HepG2 (cell line): ENCODE measurements around the gene VRK2. TPM values are rescaled to one million over a fixed set of nuclear protein-coding genes. Genes with fewer than 3 reads are reported as not detected.

ENCODE experiments used
- ATAC-seq: fragments of 200-7000 bp; cut with Tn5 transposase; 3 replicates; pipeline ENCODE4 v1.9.1; 2020; ENCODE audit warnings: mild to moderate bottlenecking, moderate library complexity
- BruUV-seq: library from RNA; stranded (reverse); fragments of 400-500 nt; replicated peaks from 2 replicates; lab custom pipeline; 2021; lab: Mats Ljungman, UMichigan
- CTCF ChIA-PET: fragments of 300-600 bp; formaldehyde crosslinking; extraction: SDS; loops from one replicate; lab custom pipeline; 2021; ENCODE audit warnings: low total read pairs, inconsistent platforms, low intra/inter-chr PET ratio; lab: Yijun Ruan, JAX
- POLR2A ChIA-PET: fragments of 350-600 bp; sonication (Branson Sonifier 250); formaldehyde crosslinking; loops from one replicate; lab custom pipeline; 2020; ENCODE audit warnings: antibody characterized with exemption, inconsistent platforms; lab: Yijun Ruan, JAX
- DNase-seq: peaks from one replicate; pipeline ENCODE4 v3.0.0-alpha.2; 2015; ENCODE audit warnings: low spot score
- FAIRE-seq: peaks from 3 replicates; lab custom pipeline; 2011; peaks lifted over from hg19 to GRCh38; lab: Jason Lieb, UNC
- H2AFZ ChIP-seq: one replicate; pipeline ENCODE4 v1.6.1; 2011; ENCODE audit warnings: low read length, inconsistent platforms
- H3K27ac ChIP-seq: fragments of 300-600 bp; 3 replicates; pipeline ENCODE4 v1.8.0; 2011; ENCODE audit warnings: mixed run types, mild to moderate bottlenecking, mixed read lengths, low read length, inconsistent platforms; ENCODE audit not compliant: insufficient read depth; ENCODE audit errors: extremely low read length
- H3K27me3 ChIP-seq, 2 experiments: fragments of 200-600 bp in 1 of 2; 2 replicates in 1 of 2; 3 replicates in 1 of 2; pipeline versions ENCODE4 v1.6.0 to v1.8.0; 2011; ENCODE audit warnings: low read length in 2 of 2, mild to moderate bottlenecking in 2 of 2, moderate library complexity in 2 of 2, inconsistent platforms in 1 of 2; ENCODE audit not compliant: insufficient read depth in 2 of 2, control insufficient read depth in 1 of 2
- H3K36me3 ChIP-seq, 2 experiments: fragments of 200-600 bp in 1 of 2; replicated peaks in 1 of 2; 2 replicates in 1 of 2; 3 replicates in 1 of 2; pipeline versions ENCODE4 v1.5.1 to v1.8.0; 2011; ENCODE audit warnings: low read length in 2 of 2, inconsistent platforms in 1 of 2; ENCODE audit not compliant: insufficient read depth in 2 of 2, control insufficient read depth in 1 of 2
- H3K4me1 ChIP-seq: 2 replicates; pipeline ENCODE4 v1.5.1; 2012; ENCODE audit warnings: low read length, inconsistent platforms; ENCODE audit not compliant: insufficient read depth
- H3K4me2 ChIP-seq: 2 replicates; pipeline ENCODE4 v1.6.0; 2011; ENCODE audit warnings: low read depth, low read length, inconsistent platforms
- H3K4me3 ChIP-seq, 3 experiments: fragments of 200-600 bp in 1 of 3; sonication (generic), shearing (Covaris generic) in 1 of 3; replicated peaks in 1 of 3; 2 replicates each; pipeline ENCODE4 v1.5.1; 2011 to 2016; ENCODE audit warnings: low read length in 3 of 3, inconsistent platforms in 2 of 3, low read depth in 2 of 3, mild to moderate bottlenecking in 2 of 3, control low read depth in 1 of 3, mixed read lengths in 1 of 3; ENCODE audit not compliant: insufficient read depth in 1 of 3
- H3K79me2 ChIP-seq: one replicate; pipeline ENCODE4 v1.6.1; 2011; ENCODE audit warnings: low read length, inconsistent platforms; ENCODE audit not compliant: insufficient read depth
- H3K9ac ChIP-seq: 2 replicates; pipeline ENCODE4 v1.6.0; 2011; ENCODE audit warnings: mild to moderate bottlenecking, low read depth, low read length, inconsistent platforms; ENCODE audit not compliant: insufficient read depth
- H3K9me3 ChIP-seq: 2 replicates; pipeline ENCODE4 v1.5.1; 2012; ENCODE audit warnings: mild to moderate bottlenecking, low read length
- H4K20me1 ChIP-seq: 2 replicates; pipeline ENCODE4 v1.6.0; 2011; ENCODE audit warnings: inconsistent platforms, mild to moderate bottlenecking, low read length, moderate library complexity; ENCODE audit not compliant: insufficient read depth
- CBFB ChIP-seq: sonication (generic); formaldehyde crosslinking; IDR thresholded peaks from 2 replicates; pipeline ENCODE4 v1.4.0; 2020; ENCODE audit warnings: missing genetic modification reagents
- DDIT3 ChIP-seq: sonication (generic); formaldehyde crosslinking; IDR thresholded peaks from 2 replicates; pipeline ENCODE4 v1.4.0; 2020; ENCODE audit warnings: mild to moderate bottlenecking, missing genetic modification reagents
- FOXA3 ChIP-seq: IDR thresholded peaks from 2 replicates; pipeline ENCODE4 v1.6.1; 2016; ENCODE audit warnings: missing genetic modification reagents, missing compliant biosample characterization
- JUN ChIP-seq: sonication (generic); formaldehyde crosslinking; IDR thresholded peaks from 2 replicates; pipeline ENCODE4 v1.4.0; 2020; ENCODE audit warnings: mild to moderate bottlenecking, missing genetic modification reagents
- NFE2L2 ChIP-seq: fragments of 150-350 bp; IDR thresholded peaks from 2 replicates; pipeline ENCODE4 v1.6.1; 2014; ENCODE audit warnings: low read length
- RXRB ChIP-seq: IDR thresholded peaks from 2 replicates; pipeline ENCODE4 v1.6.1; 2016; ENCODE audit warnings: borderline replicate concordance, missing genetic modification reagents, missing compliant biosample characterization
- ZBTB40 ChIP-seq, 2 experiments: fragments of 450-650 bp in 1 of 2; sonication (generic) in 1 of 2; formaldehyde crosslinking in 1 of 2; IDR thresholded peaks; 2 replicates each; pipeline versions ENCODE4 v1.6.1 to v1.8.0; 2016 to 2022; ENCODE audit warnings: antibody characterized with exemption in 1 of 2, mild to moderate bottlenecking in 1 of 2, missing genetic modification reagents in 1 of 2
- ZFP82 ChIP-seq: sonication (generic); formaldehyde crosslinking; IDR thresholded peaks from 2 replicates; pipeline ENCODE4 v1.5.1; 2020; ENCODE audit warnings: mild to moderate bottlenecking, missing genetic modification reagents, borderline replicate concordance
- ZNF543 ChIP-seq: sonication (generic); formaldehyde crosslinking; IDR thresholded peaks from 2 replicates; pipeline ENCODE4 v1.4.0; 2020; ENCODE audit warnings: mild to moderate bottlenecking, missing genetic modification reagents
- ZNF687 ChIP-seq: sonication (generic); formaldehyde crosslinking; IDR thresholded peaks from 2 replicates; pipeline ENCODE4 v1.5.1; 2020; ENCODE audit warnings: mild to moderate bottlenecking, missing genetic modification reagents, moderate library complexity
- ZSCAN31 ChIP-seq: sonication (generic); formaldehyde crosslinking; IDR thresholded peaks from 2 replicates; pipeline ENCODE4 v1.5.0; 2020; ENCODE audit warnings: low read depth, mild to moderate bottlenecking, missing genetic modification reagents
- WGBS: methylation state at CpG from one replicate; pipeline ENCODE4 v1.1.6; 2017; ENCODE audit warnings: low lambda C conversion rate; 5-methylcytosine and 5-hydroxymethylcytosine counted together
- in situ Hi-C: cut with HindIII; loops from 2 replicates; pipeline ENCODE4 v1.10.0; 2017; ENCODE audit warnings: low pct_unique_long_range_greater_than_20kb; ENCODE audit not compliant: extremely low pct_ligation_motif_present
- intact Hi-C: fragments of 100-400 bp; cut with micrococcal nuclease; formaldehyde crosslinking; loops from one replicate; pipeline ENCODE4 v1.10.0; 2022; ENCODE audit not compliant: unreplicated experiment
- polyA plus RNA-seq, 8 experiments: library from polyadenylated mRNA; depleted of rRNA in 3 of 8; stranded (reverse) in 7 of 8; unstranded in 1 of 8; fragments of >200 nt; fragmentation: Illumina TruSeq in 4 of 8; extraction: Trizol in 4 of 8; gene quantifications; 2 replicates each; pipeline versions ENCODE4 v1.2.1 to v1.2.3, GENCODE V29; 2011 to 2016; ENCODE audit warnings: low read depth in 4 of 8, missing spikeins in 1 of 8, mixed read lengths in 1 of 8; ENCODE audit not compliant: insufficient read depth in 1 of 8
- total RNA-seq, 5 experiments: library from RNA; depleted of rRNA; stranded (reverse); fragments of >200 nt; fragmentation: Illumina TruSeq; extraction: Trizol; gene quantifications; 2 replicates each; pipeline ENCODE4 v1.2.3, GENCODE V29; 2016; ENCODE audit warnings: low read depth in 1 of 5

VRK2 gene
- total and polyA plus RNA-seq, 2 of the 13 experiments (the other 11 are each of a cell fraction or from before 2014, with no cell fraction given), result 13.3 to 29.1 TPM

GRCh38 chr2:58122040-58122439, 75.4 kb downstream of the VRK2 start:
- in situ Hi-C loops, result no loop called here
- intact Hi-C loops, result no loop called here
- ATAC-seq, result no peak
- TF ChIP-seq NFE2L2 (no peak), CBFB (CRISPR knock-in tag) (no peak), JUN (CRISPR knock-in tag) (no peak), ZSCAN31 (no peak), DDIT3 (no peak), ZNF687 (no peak), RXRB (CRISPR knock-in tag) (no peak), FOXA3 (CRISPR knock-in tag) (no peak), ZFP82 (CRISPR knock-in tag) (no peak), ZNF543 (CRISPR knock-in tag) (no peak), ZBTB40 (IDR thresholded peaks at IDR 0.05) (no peak), ZBTB40 (CRISPR knock-in tag; IDR thresholded peaks at IDR 0.05) (no peak)

More at GRCh38 chr2:58122040-58122439, 75.4 kb downstream of the VRK2 start:
- CTCF ChIA-PET, result no interaction called here
- POLR2A ChIA-PET, result no interaction called here
- Histone ChIP-seq H3K27me3 (no peaks in the 10 kb centered on the region), H2AFZ (no peak overlapping the region), H3K27ac (no peak overlapping the region), H3K9me3 (no peaks in the 10 kb centered on the region), H3K79me2 (no peaks in the 10 kb centered on the region), H3K4me1 (no peaks in the 10 kb centered on the region), H3K4me3 (no peak overlapping the region), H3K9ac (no peak overlapping the region), H3K36me3 (0 out of 5 replicates have a peak, but pooled peaks cover 0 to 8% of the 10 kb centered on the region in 2 experiments), H4K20me1 (no peaks in the 10 kb centered on the region), H3K4me2 (no peak overlapping the region)
- no TSS peak for BruUV-seq
- FAIRE-seq (no peak), DNase-seq (no peak)
- WGBS, result 85% methylated on average over 3 of the region's 3 CpGs
